HEK293 (cell line): ENCODE data around the gene HHIPL1.

Experiments
- CTCF ChIA-PET: fragments of 350-600 bp; formaldehyde crosslinking; extraction: SDS; loops from one replicate; lab custom pipeline; 2021; ENCODE audit warnings: antibody characterized with exemption; lab: Yijun Ruan, JAX
- POLR2A ChIA-PET: fragments of 300-600 bp; formaldehyde crosslinking; extraction: SDS; loops from one replicate; lab custom pipeline; 2020; ENCODE audit warnings: antibody characterized with exemption, inconsistent platforms; lab: Yijun Ruan, JAX
- H3K27ac ChIP-seq: fragments of 200-500 bp; sonication (Bioruptor generic); 2 replicates; pipeline ENCODE4 v1.5.1; 2014; ENCODE audit warnings: low read depth, low read length, control low read depth, inconsistent platforms; ENCODE audit errors: extremely low read depth
- H3K36me3 ChIP-seq, 2 experiments: fragments of 200-500 bp in 1 of 2; sonication (Bioruptor generic) in 1 of 2; 1 replicate in 1 of 2; 2 replicates in 1 of 2; pipeline ENCODE4 v1.5.1; 2014 to 2017; ENCODE audit warnings: inconsistent platforms in 2 of 2, low read length in 2 of 2; ENCODE audit not compliant: control insufficient read depth in 2 of 2, insufficient read depth in 1 of 2
- H3K4me1 ChIP-seq: fragments of 200-500 bp; sonication (Bioruptor generic); 2 replicates; pipeline ENCODE4 v1.5.1; 2014; ENCODE audit warnings: mild to moderate bottlenecking, low read length, inconsistent platforms; ENCODE audit not compliant: control insufficient read depth, insufficient read depth
- H3K4me3 ChIP-seq: 2 replicates; pipeline ENCODE4 v1.5.1; 2011; ENCODE audit warnings: low read depth, mild to moderate bottlenecking, control low read depth, low read length, moderate library complexity
- H3K9me3 ChIP-seq: fragments of 200-500 bp; sonication (Bioruptor generic); 2 replicates; pipeline ENCODE4 v1.5.1; 2014; ENCODE audit warnings: low read depth, low read length, inconsistent platforms; ENCODE audit not compliant: control insufficient read depth, insufficient read depth
- BCL11A ChIP-seq: fragments of 450-650 bp; formaldehyde crosslinking; IDR thresholded peaks from 2 replicates; pipeline ENCODE4 v1.5.1; 2016; ENCODE audit warnings: low read depth, missing biosample characterization, missing genetic modification characterization
- KLF16 ChIP-seq: fragments of 450-650 bp; formaldehyde crosslinking; IDR thresholded peaks from 2 replicates; pipeline ENCODE4 v1.5.1; 2017; ENCODE audit warnings: missing biosample characterization, missing genetic modification characterization
- MYNN ChIP-seq: fragments of 450-650 bp; formaldehyde crosslinking; IDR thresholded peaks from 2 replicates; pipeline ENCODE4 v1.5.1; 2016; ENCODE audit warnings: missing biosample characterization, missing genetic modification characterization, borderline replicate concordance
- PRDM1 ChIP-seq: fragments of 450-650 bp; formaldehyde crosslinking; IDR thresholded peaks from 2 replicates; pipeline ENCODE4; 2016; ENCODE audit warnings: missing biosample characterization, missing genetic modification characterization
- SALL2 ChIP-seq: fragments of 450-650 bp; formaldehyde crosslinking; IDR thresholded peaks from 2 replicates; pipeline ENCODE4 v1.5.0; 2017; ENCODE audit warnings: missing biosample characterization, mild to moderate bottlenecking, missing genetic modification characterization, borderline replicate concordance
- SCRT1 ChIP-seq: fragments of 450-650 bp; formaldehyde crosslinking; IDR thresholded peaks from 2 replicates; pipeline ENCODE4 v1.5.1; 2016; ENCODE audit warnings: missing biosample characterization, missing genetic modification characterization, borderline replicate concordance
- SCRT2 ChIP-seq: fragments of 450-650 bp; formaldehyde crosslinking; IDR thresholded peaks from 2 replicates; pipeline ENCODE4 v1.5.1; 2016; ENCODE audit warnings: missing biosample characterization, missing genetic modification characterization
- TCF7L2 ChIP-seq: IDR thresholded peaks from 2 replicates; pipeline ENCODE4 v1.6.1; 2011; ENCODE audit warnings: low read depth, mild to moderate bottlenecking, inconsistent platforms, low read length, moderate library complexity, borderline replicate concordance
- WT1 ChIP-seq: fragments of 450-650 bp; formaldehyde crosslinking; IDR thresholded peaks from 2 replicates; pipeline ENCODE4 v1.5.1; 2016; ENCODE audit warnings: missing biosample characterization, missing genetic modification characterization
- ZBTB8A ChIP-seq: fragments of 450-650 bp; formaldehyde crosslinking; IDR thresholded peaks from 2 replicates; pipeline ENCODE4 v1.5.1; 2016; ENCODE audit warnings: missing biosample characterization, missing genetic modification characterization
- ZEB2 ChIP-seq: fragments of 450-650 bp; formaldehyde crosslinking; IDR thresholded peaks from 2 replicates; pipeline ENCODE4 v1.5.1; 2016; ENCODE audit warnings: missing biosample characterization, missing genetic modification characterization
- ZNF146 ChIP-seq: fragments of 450-650 bp; formaldehyde crosslinking; IDR thresholded peaks from 2 replicates; pipeline ENCODE4 v1.5.1; 2016; ENCODE audit warnings: missing biosample characterization, missing genetic modification characterization
- ZNF223 ChIP-seq: fragments of 450-650 bp; formaldehyde crosslinking; IDR thresholded peaks from 2 replicates; pipeline ENCODE4 v1.5.1; 2016; ENCODE audit warnings: missing biosample characterization, missing genetic modification characterization
- ZNF248 ChIP-seq: fragments of 450-650 bp; formaldehyde crosslinking; IDR thresholded peaks from 2 replicates; pipeline ENCODE4 v1.5.1; 2017; ENCODE audit warnings: missing biosample characterization, missing genetic modification characterization
- ZNF280C ChIP-seq: fragments of 450-650 bp; formaldehyde crosslinking; IDR thresholded peaks from 2 replicates; pipeline ENCODE4 v1.5.1; 2016; ENCODE audit warnings: missing biosample characterization, missing genetic modification characterization
- ZNF302 ChIP-seq: fragments of 450-650 bp; formaldehyde crosslinking; IDR thresholded peaks from 2 replicates; pipeline ENCODE4 v1.5.1; 2016; ENCODE audit warnings: missing biosample characterization, missing genetic modification characterization, low read depth
- ZNF449 ChIP-seq: fragments of 450-650 bp; formaldehyde crosslinking; IDR thresholded peaks from 2 replicates; pipeline ENCODE4 v1.5.1; 2017; ENCODE audit warnings: missing biosample characterization, mild to moderate bottlenecking, missing genetic modification characterization, moderate library complexity
- ZNF473 ChIP-seq: fragments of 450-650 bp; formaldehyde crosslinking; IDR thresholded peaks from 2 replicates; pipeline ENCODE4 v1.5.1; 2017; ENCODE audit warnings: missing biosample characterization, missing genetic modification characterization
- ZNF48 ChIP-seq: fragments of 450-650 bp; formaldehyde crosslinking; IDR thresholded peaks from 2 replicates; pipeline ENCODE4 v1.5.1; 2016; ENCODE audit warnings: missing biosample characterization, missing genetic modification characterization
- ZNF571 ChIP-seq: fragments of 450-650 bp; formaldehyde crosslinking; IDR thresholded peaks from 2 replicates; pipeline ENCODE4 v1.5.0; 2017; ENCODE audit warnings: missing biosample characterization, missing genetic modification characterization
- ZNF621 ChIP-seq: fragments of 450-650 bp; formaldehyde crosslinking; IDR thresholded peaks from 2 replicates; pipeline ENCODE4 v1.5.1; 2017; ENCODE audit warnings: missing biosample characterization, missing genetic modification characterization
- ZNF747 ChIP-seq: fragments of 450-650 bp; formaldehyde crosslinking; IDR thresholded peaks from 2 replicates; pipeline ENCODE4 v1.5.1; 2016; ENCODE audit warnings: missing biosample characterization, missing genetic modification characterization
- ZNF830 ChIP-seq: fragments of 450-650 bp; IDR thresholded peaks from 2 replicates; pipeline ENCODE4 v1.5.0; 2018; ENCODE audit warnings: missing biosample characterization, missing genetic modification characterization, low read depth, mild to moderate bottlenecking, moderate library complexity
- ZNF837 ChIP-seq: fragments of 450-650 bp; formaldehyde crosslinking; IDR thresholded peaks from 2 replicates; pipeline ENCODE4 v1.5.1; 2016; ENCODE audit warnings: missing biosample characterization, missing genetic modification characterization
- ZSCAN5A ChIP-seq: fragments of 450-650 bp; formaldehyde crosslinking; IDR thresholded peaks from 2 replicates; pipeline ENCODE4 v1.5.1; 2016; ENCODE audit warnings: missing biosample characterization, missing genetic modification characterization

The HHIPL1 gene

GRCh38 chr14:99701260-99701659, 56.3 kb downstream of the HHIPL1 start:
- Histone ChIP-seq H3K36me3 (no peaks in the 10 kb centered on the region), H3K4me3 (no peak overlapping the region), H3K9me3 (no peaks in the 10 kb centered on the region; the same call in none of the 2 replicates), H3K27ac (no peak overlapping the region), H3K4me1 (no peaks in the 10 kb centered on the region)
- ChIA-PET CTCF (interaction anchor here (0.6 to 1.5 kb wide), 3 partner anchors 13 to 29 kb away, joined by 3 to 11 read pairs (median 3); no protein-coding TSS in a partner anchor), POLR2A (no interaction called here)
- no peak for TF ChIP-seq ZNF473 (tag by site-specific recombination)
- no peak for TF ChIP-seq ZNF837 (tag by site-specific recombination)
- TF ChIP-seq ZNF571 (tag by site-specific recombination) = no peak
- TF ChIP-seq SCRT1 (tag by site-specific recombination) = peak; percentile 51; the same call in 1 of the 2 replicates
- peak; percentile 70 for TF ChIP-seq SCRT2 (tag by site-specific recombination)
- no peak for TF ChIP-seq PRDM1
- TF ChIP-seq ZNF223 (tag by site-specific recombination) = no peak
- TF ChIP-seq ZNF302 (tag by site-specific recombination) = no peak
- TF ChIP-seq ZNF830 (tag by site-specific recombination) = no peak
- TF ChIP-seq, all 188 proteins: peak for 2

DNA sequence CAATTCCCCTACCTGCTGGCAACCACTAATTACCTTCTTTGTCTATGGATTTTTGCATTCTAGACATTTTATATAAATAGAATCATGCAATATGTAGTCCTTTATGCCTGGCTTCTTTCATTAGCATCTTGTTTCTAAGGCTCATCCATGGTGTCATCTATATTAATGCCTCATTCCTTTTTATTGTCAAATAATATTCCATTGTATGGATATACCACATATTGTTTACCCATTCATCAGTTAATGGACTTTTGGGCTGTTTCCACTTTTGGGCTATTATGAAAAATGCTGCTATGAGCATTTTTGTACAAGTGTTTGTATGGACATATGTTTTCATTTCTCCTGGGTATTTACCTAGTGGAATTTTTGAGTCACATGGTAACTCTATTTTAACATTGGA, 57.2 kb downstream of the HHIPL1 start:
- ChIA-PET CTCF (interaction anchor here (0.6 kb wide), 1 partner anchor 29 kb away, joined by 3 read pairs; no protein-coding TSS in a partner anchor), POLR2A (no interaction called here)
- Histone ChIP-seq H3K4me3 (no peak overlapping the region), H3K27ac (no peak overlapping the region), H3K4me1 (no peaks in the 10 kb centered on the region), H3K9me3 (no peaks in the 10 kb centered on the region; the same call in 1 of the 2 replicates), H3K36me3 (no peaks in the 10 kb centered on the region)
- TF ChIP-seq ZNF280C (tag by site-specific recombination) (no peak), ZNF146 (tag by site-specific recombination) (peak; percentile 61; the same call in 1 of the 2 replicates)

DNA sequence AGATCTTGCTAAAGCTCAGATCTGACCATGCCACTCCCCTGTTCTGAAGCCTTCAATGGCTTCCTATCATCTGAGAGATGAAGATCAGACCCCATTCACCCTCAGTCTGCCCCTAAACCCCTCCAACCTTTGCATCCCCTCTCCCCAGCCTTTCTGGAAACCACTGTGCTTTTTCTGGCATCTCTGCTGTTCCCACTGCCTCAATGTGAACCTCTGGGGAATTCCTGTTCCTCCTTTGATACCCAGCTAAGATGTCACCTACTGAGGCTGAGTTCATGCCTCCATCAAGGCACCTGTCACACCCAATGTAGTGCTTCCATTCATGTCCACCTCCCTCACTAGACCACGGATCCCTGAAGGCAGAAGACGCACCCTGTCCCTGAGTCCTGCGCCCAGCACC, 58.5 kb downstream of the HHIPL1 start:
- ChIA-PET POLR2A (no interaction called here), CTCF (interaction anchor here (0.6 to 1.2 kb wide), 2 partner anchors 9 to 182 kb away, joined by 4 to 5 read pairs; no protein-coding TSS in a partner anchor)
- Histone ChIP-seq H3K27ac (no peak overlapping the region), H3K9me3 (no peaks in the 10 kb centered on the region; the same call in 1 of the 2 replicates), H3K4me1 (no peaks in the 10 kb centered on the region), H3K4me3 (no peak overlapping the region), H3K36me3 (no peaks in the 10 kb centered on the region)
- no peak for TF ChIP-seq ZEB2 (tag by site-specific recombination)

DNA sequence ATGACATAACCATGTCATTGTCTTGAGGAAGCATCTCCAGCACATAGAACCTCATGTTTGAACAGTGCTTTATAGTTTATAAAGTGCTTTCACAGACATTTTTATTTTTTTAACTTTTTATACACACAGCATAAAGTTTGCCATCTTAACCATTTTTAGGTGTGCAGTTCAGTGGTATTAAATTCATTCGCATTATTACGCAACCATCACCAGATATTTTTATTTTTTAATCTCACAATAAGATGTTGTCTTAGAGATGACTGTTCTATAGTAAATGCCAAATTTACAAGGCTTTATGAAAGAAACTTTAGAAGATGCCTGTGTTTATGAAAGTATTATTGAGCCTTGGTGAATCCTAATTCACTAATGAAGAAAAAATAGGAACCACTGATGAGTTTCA, 59.1 kb downstream of the HHIPL1 start:
- ChIA-PET CTCF (interaction anchor here (1.2 kb wide), 1 partner anchor 182 kb away, joined by 5 read pairs; no protein-coding TSS in a partner anchor), POLR2A (no interaction called here)
- no peaks in the 10 kb centered on the region for H3K4me1 ChIP-seq
- H3K9me3 ChIP-seq = no peaks in the 10 kb centered on the region; the same call in 1 of the 2 replicates
- H3K4me3 ChIP-seq = no peak overlapping the region
- H3K36me3 ChIP-seq = no peaks in the 10 kb centered on the region
- no peak overlapping the region for H3K27ac ChIP-seq
- TF ChIP-seq TCF7L2 (no peak), ZNF248 (no peak), ZNF621 (tag by site-specific recombination) (no peak), ZNF48 (no peak), ZNF449 (tag by site-specific recombination) (no peak), BCL11A (tag by site-specific recombination) (no peak), ZSCAN5A (tag by site-specific recombination) (no peak), ZBTB8A (tag by site-specific recombination) (no peak), SALL2 (tag by site-specific recombination) (no peak), MYNN (tag by site-specific recombination) (no peak), WT1 (no peak), KLF16 (tag by site-specific recombination) (no peak), ZNF747 (tag by site-specific recombination) (no peak)
